Right forelimb (tissue), 1 donor: Measurements from ENCODE around the gene PSG7.
"Not testable (repeated sequence)": the region's sequence is repeated elsewhere in the genome, so short reads cannot be mapped to it uniquely, and the experiment has no call there.

Experiments used
- DNase-seq: peaks from one replicate; pipeline ENCODE4 v3.0.0-alpha.2; 2018

Gene PSG7

DNA sequence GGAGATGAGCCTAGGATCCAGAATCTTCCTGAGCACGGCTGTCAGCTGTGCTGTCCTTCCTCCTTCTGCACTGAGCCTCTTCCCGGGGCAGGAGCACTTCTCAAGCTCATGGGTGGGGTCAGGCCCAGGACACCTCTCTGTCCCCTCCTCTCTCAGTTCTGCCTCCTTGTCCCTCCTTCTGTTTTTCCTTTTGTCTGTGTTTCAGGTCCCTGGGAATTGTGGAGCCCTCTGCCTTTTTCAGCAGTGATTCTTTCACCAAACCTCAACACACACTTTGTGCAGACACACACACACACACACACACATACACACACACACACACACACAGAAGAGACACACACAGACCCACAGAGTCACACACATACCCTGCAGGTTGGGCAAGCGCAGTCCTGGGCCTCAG lies at the start of gene PSG7:
PSG7 (minus strand) TSS at position 101 of the 400 bp plus-strand sequence. CDS start 131 bp downstream, outside the sequence.
- DNase-seq: not testable (repeated sequence)

DNA sequence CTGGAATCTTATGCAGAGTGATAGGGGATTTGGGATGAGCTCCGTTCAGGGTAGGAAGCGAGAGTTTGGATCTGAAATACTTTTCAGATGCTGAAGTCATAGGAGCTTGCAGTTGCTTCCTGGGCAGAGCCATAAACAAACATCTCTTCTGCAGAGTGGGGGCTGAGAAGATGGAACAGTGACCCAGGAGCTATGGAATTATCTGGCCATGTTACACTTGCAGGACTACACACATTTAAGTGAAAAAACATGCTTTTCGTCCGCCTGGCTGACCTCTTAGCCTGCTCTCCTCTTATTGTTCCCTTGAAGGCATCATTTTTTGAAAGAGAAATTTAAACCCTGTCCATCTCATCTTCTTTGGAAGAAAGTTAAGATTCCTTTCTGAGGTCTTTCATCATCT lies 48.6 kb upstream of the PSG7 start:
- DNase-seq: no peak

DNA sequence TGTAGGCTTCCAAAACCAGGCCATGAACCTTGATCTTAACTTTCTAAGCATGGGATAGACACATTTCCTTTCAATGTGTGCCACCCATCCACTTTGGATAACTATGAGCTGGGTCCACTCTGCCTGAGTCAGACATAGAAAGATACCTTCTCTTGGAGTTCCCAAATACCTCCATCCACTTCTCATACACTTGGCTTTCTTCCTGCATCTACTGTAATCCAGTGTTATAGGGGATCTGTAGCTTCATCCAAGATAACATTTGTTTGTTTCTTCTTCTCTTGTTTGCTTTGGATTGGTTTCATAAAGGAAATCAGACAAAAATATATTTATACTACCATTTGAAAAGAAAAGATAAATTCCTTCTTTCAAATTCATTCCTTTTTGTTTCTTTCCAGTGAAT lies 45.1 kb upstream of the PSG7 start:
- DNase-seq: not testable (repeated sequence)

DNA sequence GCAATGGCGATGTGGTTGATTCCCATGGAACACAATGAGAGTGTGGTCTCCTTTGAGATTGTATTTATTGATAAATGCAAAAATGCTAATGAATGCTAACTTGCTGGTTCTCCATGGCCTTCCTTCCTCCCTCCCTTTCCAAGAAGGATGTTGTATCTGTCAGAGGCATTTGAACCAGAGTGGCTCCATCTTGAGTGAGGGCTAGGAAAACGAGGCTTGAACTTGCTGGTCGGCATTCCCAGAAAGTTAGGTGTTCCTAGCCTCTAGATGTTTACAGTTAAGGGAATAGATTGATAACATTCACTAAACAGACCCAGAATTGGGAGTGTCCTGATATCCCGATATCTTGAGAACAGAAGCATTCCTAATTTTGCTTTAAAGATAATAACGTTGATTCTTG lies 34.4 kb upstream of the PSG7 start:
- DNase-seq: not testable (repeated sequence)

DNA sequence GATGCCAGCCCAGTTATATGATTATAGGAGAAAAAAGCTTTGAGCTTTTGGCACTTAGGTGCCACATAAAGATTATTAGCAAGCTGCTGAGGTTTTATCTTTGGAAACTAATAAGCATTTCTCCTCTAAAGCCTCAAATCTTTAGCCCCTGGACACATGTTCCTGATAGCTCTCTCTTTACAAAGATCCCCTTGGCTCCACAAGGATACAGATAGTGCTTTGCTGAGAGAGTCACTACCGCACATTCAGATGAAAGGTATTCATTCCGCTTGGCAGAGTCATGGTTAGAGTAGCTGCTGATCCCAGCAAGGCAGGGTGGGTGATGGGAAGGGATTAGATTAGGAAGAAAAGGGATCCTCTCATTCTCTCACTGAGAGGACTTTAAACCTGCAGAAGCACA lies 28.2 kb upstream of the PSG7 start:
- DNase-seq: no peak

DNA sequence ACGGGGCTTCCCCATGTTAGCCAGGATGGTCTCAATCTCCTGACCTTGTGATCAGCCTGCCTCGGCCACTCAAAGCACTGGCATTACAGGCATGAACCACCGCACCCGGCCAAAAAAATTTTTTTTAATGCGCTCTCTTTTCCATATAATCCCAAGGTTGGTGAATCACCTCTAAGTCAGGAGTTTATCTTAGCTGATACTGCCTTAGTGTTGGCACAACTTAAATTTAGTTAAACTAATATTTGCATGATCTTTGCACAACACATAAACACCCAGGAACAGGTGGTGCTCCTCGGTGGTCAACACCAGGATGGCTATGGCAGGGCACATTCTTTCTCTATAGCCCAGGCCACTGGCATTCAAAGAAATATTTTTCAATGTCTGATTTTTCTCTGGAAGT lies 24.1 kb upstream of the PSG7 start:
- DNase-seq: no peak

DNA sequence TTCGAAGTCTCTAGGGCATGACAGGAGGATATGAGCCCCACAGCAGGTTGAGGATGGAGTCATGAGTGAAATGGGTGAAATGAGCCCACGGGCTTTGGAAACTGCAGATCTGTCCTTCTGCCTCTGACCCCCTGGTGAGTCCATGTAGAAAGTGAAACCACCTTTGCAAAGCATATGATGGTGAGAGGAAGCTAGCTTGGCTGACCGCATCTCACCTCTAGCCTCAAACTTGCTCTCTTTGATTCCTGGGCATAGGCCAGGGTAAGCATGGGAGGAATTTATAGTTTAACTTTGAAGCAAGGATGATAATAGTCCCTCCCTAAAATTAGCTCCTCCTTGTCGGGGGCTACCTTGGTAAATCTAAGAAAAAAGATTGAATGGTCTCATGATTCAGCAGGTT lies 15.1 kb upstream of the PSG7 start:
- not testable (repeated sequence) for DNase-seq

DNA sequence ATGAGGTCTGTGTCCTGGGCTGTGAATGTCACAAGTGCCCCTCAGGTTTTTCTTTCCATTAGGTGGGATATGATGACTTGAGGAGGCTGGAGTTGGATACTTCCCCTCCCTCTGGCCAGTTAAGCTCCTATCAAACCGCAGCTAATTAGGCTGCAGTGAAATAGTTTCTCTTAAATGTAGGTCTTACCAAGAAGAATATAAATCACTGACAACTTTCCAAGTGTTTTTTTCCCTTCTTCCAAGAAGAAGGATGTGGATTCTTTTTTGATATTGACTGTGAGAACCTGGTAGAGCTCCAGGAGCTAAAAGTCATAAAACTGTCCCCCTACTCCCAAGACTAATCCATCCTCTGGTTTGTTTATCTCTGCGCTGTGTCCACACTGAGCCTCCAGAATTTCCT lies 14.5 kb upstream of the PSG7 start:
- DNase-seq: not testable (repeated sequence)

DNA sequence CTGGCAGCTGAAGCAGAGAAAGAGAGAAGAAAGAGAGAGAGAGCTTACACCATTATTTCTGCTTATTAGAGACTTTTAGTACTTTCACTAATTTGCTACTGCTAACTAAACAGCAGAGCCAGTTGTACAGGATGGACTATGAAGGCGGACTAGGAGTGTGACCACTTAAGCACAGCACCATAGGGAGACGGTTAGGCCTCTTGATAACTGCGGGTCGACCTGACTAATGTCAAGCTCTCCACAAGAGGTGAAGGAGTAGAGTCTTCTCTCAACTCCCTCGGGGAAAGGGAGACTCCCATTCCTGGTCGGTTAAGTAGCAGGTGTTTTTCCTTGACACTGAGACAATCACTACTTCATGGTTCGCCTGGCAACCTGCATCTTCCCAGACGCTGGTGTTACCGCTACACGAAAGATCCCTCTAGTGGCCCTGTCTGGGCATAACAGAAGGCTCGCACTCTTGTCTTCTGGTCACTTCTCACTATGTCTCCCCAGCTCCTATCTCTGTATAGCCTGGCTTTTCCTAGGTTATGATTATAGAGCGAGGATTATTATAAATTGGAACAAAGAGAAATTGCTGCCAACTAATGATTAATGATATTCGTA lies 5.3 kb upstream of the PSG7 start:
- no peak for DNase-seq

DNA sequence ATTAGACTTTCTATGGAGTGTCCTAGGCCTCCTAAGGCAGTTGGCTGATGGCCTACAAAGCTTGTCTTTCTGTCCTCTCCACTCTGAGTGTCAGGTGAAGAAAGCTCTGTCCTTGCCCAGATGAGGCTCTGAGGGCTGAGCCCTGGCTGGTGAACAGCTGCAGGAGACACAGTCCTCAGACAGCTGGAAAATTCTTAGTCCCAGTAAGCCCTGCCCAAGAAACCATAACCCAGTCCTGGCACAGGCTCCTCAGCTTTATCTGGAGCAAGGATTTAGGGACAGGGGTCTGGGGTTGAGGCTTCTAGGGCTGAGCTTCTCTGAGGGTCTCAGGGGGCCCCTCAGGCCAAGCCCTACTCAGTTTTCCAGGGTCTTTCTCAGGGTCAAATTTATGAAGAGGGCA lies 2.3 kb downstream of the PSG7 start:
- DNase-seq: not testable (repeated sequence)

DNA sequence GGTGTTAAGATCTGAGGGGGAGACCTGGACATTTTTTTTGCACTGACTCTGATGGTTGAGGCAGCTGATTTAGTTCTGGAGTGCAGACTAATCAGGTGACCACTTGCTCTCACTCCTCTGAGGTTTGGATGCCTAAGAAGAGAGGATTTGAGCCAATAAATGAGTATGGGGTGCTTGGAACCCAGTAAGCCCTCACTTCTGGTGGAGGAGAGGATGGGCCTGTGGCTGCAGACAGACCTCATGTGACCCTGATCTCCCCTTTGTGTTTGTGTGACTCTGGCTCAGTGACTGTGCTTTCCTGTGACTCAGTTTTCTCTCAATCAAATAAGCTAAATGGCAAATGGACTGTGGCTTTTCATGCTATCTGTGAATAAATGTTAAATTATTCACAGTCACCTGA lies 2.8 kb downstream of the PSG7 start:
- DNase-seq: not testable (repeated sequence)

DNA sequence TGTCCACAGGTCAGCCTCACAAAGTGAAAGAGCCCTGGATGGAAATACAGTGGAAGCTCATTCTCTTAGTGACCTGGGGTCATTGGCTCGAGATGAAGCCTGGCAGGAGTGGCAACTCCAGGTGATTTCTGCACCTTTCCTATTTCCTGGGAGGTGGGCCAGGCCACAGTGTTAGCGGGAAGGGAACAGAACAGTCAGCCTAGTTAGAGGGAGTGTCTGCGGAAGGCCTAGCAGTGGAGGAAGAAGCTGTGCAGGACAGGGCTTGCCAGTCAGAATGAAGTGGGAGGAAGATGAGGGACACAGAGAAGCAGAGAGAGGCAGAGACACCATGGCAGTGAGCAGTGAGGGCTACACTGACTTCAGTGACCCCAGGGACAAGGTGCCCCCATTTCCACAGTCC lies 3.6 kb downstream of the PSG7 start:
- DNase-seq: not testable (repeated sequence)

DNA sequence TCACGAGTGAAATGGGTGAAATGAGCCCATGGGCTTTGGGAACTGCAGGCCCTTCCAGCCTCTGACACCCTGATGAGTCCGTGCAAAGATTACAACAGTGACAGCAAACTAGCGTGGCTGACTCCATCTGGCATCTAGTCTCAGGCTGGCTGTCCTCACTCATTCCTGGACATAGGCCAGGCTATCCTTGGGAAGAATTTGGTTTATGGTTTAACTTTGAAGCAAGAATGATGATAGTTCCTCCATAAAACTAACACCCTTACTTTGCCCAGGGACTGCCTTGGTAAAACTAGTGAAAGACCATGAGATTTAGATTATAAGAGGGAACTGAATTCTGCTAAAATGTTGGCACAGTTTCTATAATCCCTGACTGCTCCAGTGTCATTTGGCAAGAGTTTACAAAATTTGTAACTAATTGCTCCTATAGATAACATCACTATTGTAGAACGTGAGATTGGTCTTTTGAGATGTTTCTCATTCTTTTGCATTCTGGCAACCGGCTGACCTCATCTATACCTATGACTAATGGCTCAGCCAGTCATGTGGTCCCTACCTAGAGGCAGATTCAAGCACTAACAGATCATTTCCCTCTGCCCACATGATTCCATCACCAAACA lies 4.4 kb downstream of the PSG7 start:
- not testable (repeated sequence) for DNase-seq

DNA sequence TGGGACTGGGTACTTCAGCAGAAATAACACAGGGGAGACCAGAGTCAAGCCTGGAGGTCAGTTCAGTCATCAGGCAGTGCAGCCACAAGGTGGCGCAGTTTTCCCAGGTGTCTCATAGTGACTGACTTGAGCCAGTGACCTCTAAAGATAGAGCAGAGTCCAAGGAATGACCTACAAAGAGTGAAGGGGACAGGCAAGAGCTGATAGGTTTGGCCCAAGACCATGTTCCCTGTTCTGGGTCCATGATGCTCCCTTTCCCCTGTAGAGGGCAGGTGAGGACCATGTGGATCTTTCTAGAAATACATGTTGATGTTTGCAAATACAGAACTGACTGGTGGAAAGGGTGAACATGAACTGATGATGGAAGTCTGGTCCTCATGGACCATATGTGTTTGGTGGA lies 6.8 kb downstream of the PSG7 start:
- not testable (repeated sequence) for DNase-seq

DNA sequence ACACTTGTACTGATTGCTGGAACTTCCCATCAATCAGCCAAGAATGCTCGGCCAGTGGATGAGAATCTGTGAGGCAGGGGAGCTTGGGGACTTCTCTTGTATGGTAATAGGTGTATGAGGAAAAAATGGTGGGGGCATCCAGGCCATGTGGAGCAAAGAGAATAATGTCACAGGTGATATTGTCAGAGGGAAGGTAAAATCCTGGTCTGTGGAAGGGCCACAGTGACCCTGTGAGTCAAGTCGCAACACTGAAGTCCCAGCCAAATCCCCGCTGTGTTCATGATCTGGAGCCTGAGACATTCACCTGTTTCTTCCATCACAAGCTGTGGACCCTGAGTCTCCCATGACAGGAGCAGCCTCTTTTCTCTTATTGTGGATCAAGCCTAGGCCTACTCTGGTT lies 8.1 kb downstream of the PSG7 start:
- DNase-seq: no peak

DNA sequence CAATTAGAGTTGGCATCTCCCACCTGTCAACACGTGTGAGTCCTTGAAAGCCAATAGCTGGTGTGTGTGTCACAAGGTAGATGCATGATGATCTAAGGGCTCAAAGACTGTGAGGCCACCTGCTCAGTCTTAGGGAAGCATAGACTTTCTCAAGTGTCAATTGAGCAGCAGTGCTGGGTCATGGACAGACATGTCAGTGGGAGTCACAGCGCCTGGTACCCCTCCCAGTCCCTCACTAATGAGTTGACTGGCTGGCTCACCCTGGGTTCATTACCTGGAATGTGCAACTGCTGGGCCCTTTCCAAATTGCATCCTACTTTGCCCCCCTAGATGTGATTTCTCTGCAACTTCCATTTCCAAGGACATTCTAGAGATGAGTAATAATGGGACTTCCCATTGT lies 10.2 kb downstream of the PSG7 start:
- DNase-seq: no peak

DNA sequence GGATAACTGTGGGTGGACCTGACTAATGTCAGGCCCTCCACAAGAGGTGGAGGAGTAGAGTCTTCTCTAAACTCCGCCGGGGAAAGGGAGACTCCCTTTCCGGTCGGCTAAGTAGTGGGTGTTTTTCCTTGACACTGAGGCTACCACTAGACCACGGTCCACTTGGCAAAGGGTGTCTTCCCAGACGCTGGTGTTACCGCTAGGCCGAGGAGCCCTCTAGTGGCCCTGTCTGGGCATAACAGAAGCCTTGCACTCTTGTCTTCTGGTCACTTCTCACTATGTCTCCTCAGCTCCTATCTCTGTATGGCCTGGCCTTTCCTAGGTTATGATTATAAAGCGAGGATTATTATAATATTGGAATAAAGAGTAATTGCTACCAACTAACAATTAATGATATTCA lies 13.9 kb downstream of the PSG7 start:
- not testable (repeated sequence) for DNase-seq

DNA sequence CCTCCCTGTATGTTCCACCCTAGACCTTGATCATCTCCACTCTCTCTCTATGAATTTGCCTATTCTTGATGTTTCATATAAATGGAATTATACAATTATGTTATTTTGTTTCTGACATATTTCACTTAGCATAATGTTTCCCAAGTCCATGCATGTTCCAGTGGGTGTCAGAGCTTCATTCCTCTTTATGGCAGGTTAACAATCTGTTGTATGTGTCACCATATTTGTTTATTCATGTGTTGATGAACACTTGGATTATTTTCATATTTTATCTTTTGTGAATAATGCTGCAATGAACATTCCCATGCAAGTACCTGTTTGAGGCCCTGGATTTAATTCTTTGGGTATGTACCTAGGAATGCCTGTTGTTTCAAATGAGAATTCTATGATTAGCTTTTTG lies 16.0 kb downstream of the PSG7 start:
- DNase-seq: not testable (repeated sequence)

DNA sequence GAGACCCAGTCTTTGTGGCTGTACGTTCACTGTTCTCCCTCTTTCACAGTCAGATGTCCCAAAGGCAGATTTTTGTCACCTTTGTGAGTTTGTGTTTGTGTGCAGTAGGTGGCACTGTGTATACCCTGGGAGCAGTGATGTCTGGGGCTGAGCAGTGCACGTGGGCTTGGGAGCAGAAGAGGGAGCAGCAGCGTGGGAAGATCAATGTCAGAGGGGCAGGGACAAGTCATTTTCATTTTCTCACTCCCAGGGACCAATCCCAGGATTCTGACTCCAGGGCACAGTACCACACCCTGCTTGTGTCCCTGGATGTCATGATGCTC lies 17.3 kb downstream of the PSG7 start:
- no peak for DNase-seq

DNA sequence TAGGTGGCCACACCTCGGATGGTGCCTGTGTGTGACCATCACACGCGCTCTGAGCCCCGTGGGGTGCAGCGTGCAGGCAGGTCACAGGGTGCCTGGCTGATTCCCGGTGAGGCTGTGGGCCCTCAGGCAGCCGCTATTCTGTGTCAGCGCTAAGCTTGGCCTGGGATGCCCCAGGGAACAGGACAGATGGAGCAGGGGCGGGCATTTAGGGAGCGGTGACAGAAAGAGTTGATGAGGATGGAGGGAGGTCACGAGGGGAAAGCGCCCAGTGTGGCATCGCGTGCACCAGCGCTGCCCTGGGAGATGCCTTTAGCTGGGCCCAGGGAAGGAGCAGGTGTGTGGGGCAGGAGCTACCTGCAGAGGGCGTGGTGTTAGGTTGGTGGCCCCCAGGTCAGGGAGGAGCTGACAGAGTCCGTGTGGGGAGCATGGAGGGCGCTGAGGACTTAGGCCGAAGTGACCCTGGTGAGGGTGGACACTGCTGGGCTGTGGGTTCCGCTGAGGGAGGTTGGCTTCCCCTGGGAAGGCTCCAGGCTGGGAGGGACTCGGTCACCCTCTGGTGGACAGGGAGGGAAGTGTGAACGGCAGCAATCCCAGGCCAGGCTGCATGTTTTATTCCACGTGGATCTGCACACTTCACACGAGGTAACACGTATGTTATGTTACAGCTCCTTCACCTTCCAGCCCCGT lies 17.8 kb downstream of the PSG7 start:
- not testable (repeated sequence) for DNase-seq

DNA sequence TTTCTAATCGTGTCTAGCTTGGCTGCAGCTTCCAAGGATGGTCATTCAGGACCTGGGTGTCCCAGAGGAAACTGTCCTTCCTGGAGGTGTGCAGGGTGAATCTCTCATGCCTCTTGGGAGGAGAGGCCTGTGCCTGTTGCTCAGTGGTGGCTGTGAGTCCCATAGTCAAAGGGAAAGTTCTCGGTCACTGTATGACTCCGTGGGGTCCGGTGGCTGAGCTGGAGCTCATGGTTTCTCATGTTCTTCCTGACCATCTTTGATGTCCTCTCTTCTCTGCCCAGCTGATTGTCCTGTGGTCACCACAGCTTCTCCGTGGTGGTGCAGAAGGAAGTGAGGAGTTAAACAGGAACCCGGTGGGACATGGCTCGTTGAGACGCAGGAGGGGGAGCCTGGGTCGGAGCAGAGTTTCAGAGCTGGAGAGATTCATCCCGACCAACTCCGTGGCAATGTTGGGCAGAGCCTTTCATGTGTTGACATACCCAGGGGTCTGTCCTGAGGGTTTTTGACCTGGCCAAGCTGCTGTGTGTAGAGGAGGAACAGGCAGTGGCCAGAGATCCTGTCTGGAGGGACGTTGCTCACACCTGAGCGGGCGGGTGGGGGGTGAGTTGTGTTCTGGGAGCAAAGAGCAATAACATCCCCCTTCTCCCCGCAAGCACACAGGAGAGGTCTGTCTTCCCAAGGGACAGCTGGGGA lies 18.5 kb downstream of the PSG7 start:
- not testable (repeated sequence) for DNase-seq

DNA sequence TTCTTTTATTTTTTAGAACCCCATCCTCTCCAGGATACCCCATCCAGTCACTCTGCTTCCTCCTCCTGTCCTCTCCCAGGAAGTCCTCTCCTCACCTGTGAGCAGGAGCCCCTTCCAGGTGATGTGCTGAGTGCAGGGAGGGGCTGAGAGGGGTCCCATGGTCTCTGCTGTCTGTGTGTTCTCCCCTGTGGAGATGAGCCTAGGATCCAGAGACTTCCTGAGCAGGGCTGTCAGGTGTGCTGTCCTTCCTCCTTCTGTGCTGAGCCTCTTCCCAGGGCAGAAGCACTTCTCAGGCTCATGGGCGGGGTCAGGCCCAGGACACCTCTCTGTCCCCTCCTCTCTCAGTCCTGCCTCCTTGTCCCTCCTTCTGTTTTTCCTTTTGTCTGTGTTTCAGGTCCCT lies 19.4 kb downstream of the PSG7 start, which contains the start of gene PSG6:
PSG6 (minus strand) TSS at position 261 of the 400 bp plus-strand sequence; CDS start at position 159, 102 bp downstream.
- not testable (repeated sequence) for DNase-seq

DNA sequence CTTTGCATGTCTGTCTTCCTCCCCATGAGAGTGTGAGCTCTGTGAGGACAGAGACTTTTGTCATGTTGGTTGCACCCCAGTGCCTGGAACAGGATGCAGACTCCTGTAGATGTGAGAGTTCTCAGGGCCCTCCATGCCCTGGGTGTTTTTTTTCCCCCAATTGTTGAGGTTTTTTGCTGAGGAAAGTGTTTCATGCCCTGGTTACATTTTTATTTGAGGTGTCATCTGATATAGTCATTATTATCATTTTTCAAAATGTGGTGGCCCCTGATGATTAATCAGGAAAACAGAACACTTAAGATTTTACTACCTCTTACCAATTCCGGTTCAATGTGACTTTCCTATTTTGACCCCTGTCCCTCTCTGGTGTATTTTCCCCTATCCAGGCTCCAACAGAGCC lies 20.1 kb downstream of the PSG7 start:
- not testable (repeated sequence) for DNase-seq

DNA sequence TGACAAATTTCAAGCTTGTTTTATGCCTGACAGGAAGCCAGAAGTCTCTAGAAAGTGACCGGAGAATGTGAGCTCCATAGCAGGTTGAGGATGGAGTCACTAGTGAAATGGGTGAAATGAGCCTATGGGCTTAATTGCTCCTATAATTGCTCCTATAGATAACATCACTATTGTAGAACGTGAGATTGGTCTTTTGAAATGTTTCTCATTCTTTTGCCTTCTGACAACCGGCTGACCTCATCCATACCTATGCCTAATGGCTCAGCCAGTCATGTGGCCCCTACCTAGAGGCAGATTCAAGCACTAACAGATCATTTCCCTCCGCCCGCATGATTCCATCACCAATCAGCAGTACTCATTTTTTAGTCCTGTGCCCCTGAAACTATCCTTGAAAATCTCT lies 23.5 kb downstream of the PSG7 start:
- DNase-seq: not testable (repeated sequence)
